ENCODE results near the gene DAZAP1.
"Not testable (repeated sequence)": the region's sequence is repeated elsewhere in the genome, so short reads cannot be mapped to it uniquely, and the experiment has no call there.

The DAZAP1 gene

DNA sequence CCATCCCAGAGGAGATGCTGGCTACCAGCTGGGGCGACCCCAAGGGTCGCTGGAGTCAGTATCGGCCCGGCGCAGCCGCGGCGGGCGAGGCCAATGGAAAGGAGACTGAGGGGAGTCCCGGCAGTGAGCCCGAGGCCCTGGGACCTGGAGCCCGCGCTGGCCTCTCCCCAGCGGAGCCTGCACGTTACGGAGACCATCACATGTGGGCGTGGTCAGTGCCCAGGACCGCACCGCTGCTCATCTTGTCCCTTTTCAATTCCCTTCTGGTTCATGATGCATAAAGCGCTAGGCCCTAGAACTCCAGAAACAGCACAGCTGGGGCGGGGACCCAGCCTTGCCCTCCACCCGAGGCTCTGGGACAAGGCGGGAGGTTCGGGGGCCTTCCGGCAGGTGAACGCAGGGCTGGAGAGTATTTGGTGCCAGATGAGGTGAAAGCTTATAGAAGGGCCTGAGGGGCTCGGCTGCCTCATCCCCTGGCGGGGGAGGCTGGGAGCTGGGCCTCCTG, 63.7 kb downstream of the DAZAP1 start:
- no peak for DNase-seq (ENCODE audit: low read depth in 1 of 2, low spot score in 1 of 2)

DNA sequence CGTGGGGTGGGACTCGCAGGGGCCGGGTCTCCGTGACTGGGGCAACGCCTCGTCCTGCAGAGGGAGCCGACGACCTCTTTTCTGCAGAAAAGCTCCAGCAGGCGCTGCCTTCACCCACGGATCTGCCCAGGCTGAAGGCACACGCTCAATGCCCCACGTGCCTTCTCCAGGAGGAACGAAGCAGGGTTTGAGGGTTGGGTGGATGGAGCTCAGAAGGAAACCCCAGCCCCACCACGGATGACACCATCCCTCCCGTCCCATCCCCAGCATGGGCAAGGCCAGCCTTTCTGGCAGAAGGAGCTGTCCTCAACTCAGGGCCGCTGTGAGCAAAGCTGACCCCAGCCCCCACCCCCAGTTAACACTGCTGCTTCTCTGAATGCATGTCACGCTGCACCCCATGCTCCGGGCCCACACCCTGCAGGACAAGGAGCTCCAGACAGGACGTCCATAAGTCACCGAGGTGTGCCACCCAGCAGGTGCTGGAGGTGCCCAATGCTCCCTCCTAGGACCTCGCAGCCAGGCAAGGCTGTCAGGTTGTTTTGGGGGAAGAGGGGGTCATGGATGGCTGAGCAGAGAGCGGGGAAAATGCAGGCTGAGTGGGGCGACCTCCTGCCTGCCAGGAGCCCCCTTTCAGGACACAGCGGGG, 64.3 kb downstream of the DAZAP1 start:
- DNase-seq (ENCODE audit: low read depth in 1 of 2, low spot score in 1 of 2), result no peak

- DNase-seq (ENCODE audit: low read depth in 1 of 2, low spot score in 1 of 2), result no peak
These were observed 65.1 kb downstream of the DAZAP1 start for GRCh38 chr19:1472231-1473084.

DNA sequence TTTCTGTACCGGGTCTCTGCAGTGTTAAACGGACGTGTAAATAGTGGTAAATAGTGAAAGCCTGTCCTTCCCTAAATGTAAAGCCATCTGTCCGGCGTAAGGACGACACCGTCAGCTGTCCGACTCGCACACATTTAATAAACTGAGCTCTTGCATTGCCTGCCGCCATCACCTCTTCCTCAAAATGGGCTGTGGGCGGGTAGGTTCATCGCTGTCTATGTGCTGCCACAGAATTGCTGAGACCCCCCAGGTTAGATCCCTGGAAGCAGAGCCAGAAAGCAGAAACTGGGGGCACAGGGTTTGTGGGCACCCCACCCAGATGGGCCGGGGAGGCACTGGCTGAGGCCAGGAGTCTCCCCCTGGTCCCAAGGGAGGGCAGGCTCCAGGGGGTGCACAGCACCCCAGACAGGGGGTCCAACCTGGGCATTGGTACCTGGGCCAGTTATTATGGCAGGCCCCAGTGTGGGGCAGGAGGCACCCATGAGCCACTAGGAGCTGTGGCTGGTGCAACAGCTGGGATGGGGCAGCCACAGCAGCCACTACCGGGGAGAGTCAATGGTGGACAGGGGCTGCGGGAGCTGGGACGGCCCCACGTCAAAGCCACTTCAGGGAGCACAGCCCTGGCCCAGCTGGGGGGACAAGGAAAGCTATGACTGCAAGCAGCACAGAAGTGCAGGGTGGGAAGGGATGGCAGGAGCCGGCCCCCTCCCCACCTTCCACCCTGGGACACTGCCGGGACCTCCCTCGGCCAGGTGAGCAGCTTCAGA, 65.9 kb downstream of the DAZAP1 start:
- no peak for DNase-seq (ENCODE audit: low read depth in 1 of 2, low spot score in 1 of 2)

DNA sequence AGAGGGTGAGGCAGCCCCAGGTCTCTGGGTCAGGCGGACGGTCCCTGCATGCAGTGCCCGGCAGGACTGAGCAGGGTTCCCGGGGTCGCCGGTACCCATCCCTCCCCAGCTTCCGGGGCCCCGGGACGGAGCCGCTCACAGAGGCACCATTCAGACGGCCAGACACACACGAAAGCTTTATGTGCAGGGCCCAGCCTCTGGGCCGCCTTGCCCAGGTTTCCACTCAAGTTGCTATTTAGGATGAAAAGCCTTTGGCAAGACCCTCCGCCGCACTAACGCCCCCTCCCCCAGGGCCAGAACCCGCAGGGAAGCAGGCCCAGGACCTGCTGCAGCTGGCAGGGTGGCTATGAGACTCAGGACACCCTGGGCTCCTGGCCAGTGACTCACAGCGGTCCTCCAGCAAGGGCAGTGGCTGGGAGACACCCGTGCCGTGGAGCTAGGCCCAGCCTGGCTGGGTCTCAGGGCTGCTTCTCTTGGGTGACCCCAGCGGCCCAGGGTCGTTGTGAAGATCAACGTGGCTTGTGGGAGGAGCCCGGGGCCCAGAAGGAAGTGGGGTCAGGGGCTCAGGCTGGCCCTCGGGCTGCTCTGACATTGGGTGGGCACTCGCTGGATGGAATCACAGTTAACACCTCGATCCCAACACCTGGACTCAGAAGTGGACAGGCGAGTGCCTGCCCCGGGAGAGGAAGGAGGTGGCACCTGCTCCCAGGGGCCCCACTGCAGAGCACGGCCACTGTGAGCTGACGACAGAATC, 66.8 kb downstream of the DAZAP1 start:
- DNase-seq (ENCODE audit: low read depth in 1 of 2, low spot score in 1 of 2), result no peak

DNA sequence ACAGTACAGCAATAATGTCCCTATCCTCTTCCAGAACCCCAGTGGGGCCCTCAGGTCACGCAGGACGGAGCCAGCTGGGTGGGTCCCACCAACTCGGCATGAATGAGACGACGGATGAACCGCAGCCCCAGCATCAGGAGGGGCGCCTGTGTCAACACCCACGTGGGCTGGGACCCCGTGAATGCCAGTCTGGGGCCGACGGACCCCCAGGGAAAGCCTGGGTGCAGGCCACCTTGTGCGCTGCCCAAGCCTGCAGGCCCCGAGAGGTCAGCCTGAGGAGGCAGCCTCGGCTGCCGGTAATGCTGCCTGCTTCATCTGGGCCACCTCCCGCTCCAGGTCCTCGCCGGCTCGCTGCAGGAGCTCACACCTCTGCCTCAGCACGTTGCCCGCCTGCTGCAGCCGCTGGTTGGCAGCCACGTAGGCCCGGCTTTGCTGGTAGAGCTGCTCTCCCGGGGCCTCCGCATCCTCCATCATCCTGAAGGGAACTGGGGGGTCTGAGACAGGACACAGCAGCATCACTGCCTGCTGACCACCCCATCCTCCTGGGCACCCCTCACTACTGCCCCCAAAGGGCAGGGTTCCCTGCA, 67.5 kb downstream of the DAZAP1 start:
- no peak for DNase-seq (ENCODE audit: low read depth in 1 of 2, low spot score in 1 of 2)

- DNase-seq (ENCODE audit: low read depth in 1 of 2, low spot score in 1 of 2), result no peak
These were observed 68.5 kb downstream of the DAZAP1 start for GRCh38 chr19:1475751-1476437.

DNA sequence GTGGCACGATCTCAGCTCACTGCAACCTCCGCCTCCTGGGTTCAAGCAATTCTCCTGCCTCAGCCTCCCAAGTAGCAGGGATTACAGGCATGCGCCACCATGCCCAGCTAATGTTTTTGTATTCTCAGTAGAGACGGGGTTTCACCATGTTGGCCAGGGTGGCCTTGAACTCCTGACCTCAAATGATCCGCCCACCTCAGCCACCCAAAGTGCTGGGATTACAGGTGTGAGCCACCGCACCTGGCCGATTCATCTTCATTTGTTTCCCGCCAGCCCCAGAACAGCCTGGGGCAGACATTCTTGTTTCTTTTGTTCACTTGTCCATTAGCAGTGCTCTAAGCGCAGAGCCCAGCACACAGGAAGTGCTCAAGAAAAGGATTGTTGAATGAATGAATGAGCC, 69.7 kb downstream of the DAZAP1 start:
- not testable (repeated sequence) for DNase-seq (ENCODE audit: low read depth in 1 of 2, low spot score in 1 of 2)

DNA sequence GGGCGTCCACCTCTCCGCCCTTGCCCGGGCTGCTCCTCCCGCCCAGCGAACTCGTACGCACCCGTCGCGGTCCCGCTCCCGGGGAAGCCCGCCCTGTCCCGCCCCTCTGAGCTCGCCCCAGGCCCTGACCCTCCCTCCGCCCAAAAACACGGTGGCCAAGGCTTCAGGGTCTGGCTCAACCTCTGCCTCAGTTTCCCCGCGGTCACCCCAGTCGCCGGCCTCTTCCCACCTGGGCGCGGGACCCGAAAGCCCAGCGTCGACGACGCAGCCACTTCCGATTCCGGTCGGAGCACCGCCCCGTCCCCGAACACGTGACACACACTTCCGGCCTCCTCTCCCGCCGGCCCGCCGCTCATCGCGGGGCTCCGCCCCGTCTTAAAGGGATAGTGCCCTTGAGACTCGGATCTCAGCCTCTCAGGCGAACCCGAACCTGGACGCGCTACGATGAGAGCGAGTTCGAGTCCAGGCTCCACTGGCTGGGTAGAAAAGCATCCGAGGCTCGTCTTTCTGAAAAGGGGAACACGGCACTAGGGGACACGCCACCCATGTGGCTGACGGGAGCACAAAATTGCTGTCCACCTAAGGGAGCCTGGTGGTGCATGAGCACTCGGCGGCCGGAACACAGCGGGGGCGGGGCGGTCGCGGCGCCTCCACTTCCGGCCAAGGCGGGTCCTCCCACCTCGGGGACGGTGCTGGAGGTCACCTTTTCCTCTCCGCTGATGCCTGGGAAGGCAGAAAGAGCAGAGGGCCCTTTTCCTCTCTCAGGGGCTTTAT, 71.7 kb downstream of the DAZAP1 start, which contains the start of gene C19orf25:
Gene C19orf25 (minus strand): TSS at position 282 of the 774 bp plus-strand sequence. CDS start 312 bp downstream, outside the sequence.
- DNase-seq (ENCODE audit: low read depth in 1 of 2, low spot score in 1 of 2), result peak; percentile 84 to 87

DNA sequence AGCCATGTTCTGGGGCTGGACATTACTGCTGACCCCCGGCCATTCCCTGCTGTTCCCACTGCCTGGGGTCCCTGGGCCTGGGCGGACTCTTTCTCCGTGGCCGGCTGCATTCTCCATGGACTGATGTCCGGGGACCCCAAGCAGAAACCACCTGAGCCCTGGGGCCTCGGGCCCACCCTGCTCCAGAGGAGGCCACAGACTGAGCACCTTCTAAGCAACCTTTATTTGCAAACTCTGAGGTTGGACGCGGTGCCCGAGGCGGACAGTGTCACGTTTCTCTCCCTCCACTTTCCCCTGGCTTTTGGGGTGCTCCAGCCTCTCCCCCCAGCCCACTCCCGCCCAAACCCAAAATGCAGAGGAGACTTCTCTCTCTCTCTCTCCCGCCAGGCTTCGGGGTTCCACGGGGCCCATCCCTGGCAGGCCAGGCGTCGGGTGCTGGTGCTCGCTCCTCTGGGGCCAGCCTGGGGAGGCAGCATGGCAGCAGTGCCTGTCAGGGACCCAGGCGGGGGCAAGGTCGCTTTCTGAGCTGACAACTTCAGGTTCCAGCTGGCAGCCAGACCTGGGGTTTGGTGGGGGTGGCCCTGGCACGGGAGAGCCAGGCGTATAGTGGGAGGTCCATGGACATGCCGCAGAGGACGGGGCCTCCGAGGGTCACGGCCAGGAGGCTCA, 74.0 kb downstream of the DAZAP1 start:
- no peak for DNase-seq (ENCODE audit: low read depth in 1 of 2, low spot score in 1 of 2)

DNA sequence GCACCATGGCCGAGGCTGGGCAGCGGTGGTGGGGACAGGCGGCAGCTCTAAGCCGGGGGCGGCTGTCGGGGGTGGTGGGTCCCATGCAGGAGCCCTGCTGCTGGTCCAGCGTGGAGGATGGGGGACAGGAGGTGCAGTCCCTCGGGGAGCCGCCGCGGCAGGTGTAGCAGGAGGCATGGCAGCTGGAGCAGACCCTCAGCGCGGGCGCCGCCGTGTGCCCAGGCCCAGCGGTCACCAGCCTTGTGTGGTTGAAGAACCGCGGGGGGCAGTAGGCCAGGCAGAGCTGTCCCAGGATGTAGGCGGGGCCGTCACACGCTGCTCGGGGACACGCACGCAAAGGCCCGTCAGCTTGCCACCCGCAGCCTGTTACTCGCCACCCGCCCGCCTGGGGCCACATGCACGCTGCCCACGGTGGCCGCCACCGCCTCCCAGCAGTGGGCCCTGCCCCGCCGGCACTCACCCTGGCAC, 74.5 kb downstream of the DAZAP1 start:
- DNase-seq (ENCODE audit: low read depth in 1 of 2, low spot score in 1 of 2), result no peak

GRCh38 chr19:1482361-1483130, 75.2 kb downstream of the DAZAP1 start:
- DNase-seq (ENCODE audit: low read depth in 1 of 2, low spot score in 1 of 2), result no peak

GRCh38 chr19:1483131-1483978, 76.0 kb downstream of the DAZAP1 start:
- DNase-seq (ENCODE audit: low read depth in 1 of 2, low spot score in 1 of 2), result no peak

DNA sequence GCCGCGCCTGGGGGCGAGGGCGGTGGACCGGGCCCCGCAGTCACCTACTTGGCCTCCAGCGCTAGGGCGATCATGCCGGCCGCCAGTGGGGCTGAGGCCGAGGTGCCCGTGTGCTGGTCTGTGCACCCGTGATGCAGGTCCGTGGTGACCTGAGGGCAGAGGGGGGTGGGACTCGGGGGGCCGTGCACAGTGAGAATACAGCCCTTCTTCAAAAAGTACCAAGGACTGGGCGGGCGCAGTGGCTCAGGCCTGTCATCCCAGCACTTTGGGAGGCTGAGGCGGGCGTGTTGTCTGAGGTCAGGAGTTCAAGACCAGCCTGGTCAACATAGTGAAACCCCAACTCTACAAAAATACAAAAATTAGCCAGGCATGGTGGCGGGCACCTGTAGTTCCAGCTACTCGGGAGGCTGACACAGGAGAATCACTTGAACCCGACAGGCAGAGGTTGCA, 76.6 kb downstream of the DAZAP1 start:
- DNase-seq (ENCODE audit: low read depth in 1 of 2, low spot score in 1 of 2), result no peak

Measured in activated T-helper 1 cell treated with anti-CD3 and anti-CD28 coated beads, Interleukin-2, amount 50 U/mL, for 16 hours (primary cell).